ENCODE data around the gene NDUFAF3.
A peak's percentile ranks its signal among the peaks of the same experiment; 100 is the strongest.
"Not testable (repeated sequence)": the region's sequence is repeated elsewhere in the genome, so short reads cannot be mapped to it uniquely, and the experiment has no call there.

NDUFAF3 gene

GRCh38 chr3:49001155-49001554 lies 20.8 kb upstream of the NDUFAF3 start:
- peak; percentile 12 for DNase-seq

- DNase-seq: no peak
These were observed 17.3 kb upstream of the NDUFAF3 start for GRCh38 chr3:49004352-49005302.

- DNase-seq: no peak
These were observed 16.6 kb upstream of the NDUFAF3 start for GRCh38 chr3:49005303-49005680.

GRCh38 chr3:49005998-49006397 lies 15.9 kb upstream of the NDUFAF3 start:
- DNase-seq: no peak

DNA sequence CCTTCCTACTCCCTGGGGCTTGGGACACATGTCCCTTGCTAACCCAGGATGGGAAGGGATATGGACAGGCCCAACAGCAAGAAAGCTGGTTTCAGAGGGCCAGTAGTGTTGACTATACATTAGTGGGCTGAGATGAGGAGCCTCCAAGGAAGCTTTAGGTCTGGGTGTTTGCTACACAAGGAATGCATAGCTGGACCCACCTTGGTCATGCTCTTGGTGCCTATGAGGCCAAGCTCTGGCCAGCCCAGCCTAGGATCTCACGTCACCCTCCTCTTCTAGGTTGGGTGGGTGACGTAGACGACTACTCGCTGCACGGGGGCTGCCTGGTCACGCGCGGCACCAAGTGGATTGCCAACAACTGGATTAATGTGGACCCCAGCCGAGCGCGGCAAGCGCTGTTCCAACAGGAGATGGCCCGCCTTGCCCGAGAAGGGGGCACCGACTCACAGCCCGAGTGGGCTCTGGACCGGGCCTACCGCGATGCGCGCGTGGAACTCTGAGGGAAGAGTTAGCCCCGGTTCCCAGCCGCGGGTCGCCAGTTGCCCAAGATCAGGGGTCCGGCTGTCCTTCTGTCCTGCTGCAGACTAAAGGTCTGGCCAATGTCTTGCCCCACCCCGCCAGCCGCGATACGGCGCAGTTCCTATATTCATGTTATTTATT lies 15.4 kb upstream of the NDUFAF3 start:
- DNase-seq: peak; percentile 67

DNA sequence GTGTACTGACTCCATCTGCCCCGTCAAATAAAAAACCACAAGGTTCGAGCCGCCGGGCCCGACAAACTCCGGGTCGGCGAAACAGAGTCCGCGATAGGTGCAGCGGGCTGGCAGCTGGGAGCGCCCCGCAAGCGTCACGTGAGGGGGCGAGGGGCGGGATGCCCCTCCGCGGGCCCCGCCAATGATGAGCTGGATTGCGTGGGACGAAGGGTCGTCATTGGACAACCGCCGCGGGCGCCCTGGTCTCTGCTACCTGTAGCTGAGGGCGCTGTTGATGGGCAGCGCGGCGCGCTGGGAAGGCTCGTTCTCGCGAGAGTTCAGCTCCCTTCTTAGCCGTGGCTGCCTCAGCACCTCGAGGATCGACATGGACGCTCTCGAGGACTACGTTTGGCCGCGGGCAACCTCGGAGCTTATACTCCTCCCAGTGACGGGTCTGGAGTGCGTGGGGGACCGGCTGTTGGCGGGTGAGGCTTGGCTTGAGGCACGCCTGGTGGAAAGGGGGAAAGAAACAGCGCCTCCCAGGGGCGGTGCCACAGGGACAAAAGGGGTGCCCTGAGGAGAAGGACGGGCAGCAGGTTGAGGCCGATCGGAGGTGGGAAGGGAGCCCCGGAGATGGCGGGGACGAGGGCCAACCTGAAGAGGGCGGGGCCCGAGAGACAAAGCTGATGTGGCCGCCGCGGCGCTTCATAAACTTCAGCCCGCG lies 14.7 kb upstream of the NDUFAF3 start, which contains the start of gene WDR6:
Gene WDR6 (plus strand): TSS at position 324 of the 703 bp plus-strand sequence. CDS start 41 bp downstream, at position 365.
- peak; percentile 97 for DNase-seq

- DNase-seq: peak; percentile 93
These were observed 14.0 kb upstream of the NDUFAF3 start for GRCh38 chr3:49007771-49008528.

DNA sequence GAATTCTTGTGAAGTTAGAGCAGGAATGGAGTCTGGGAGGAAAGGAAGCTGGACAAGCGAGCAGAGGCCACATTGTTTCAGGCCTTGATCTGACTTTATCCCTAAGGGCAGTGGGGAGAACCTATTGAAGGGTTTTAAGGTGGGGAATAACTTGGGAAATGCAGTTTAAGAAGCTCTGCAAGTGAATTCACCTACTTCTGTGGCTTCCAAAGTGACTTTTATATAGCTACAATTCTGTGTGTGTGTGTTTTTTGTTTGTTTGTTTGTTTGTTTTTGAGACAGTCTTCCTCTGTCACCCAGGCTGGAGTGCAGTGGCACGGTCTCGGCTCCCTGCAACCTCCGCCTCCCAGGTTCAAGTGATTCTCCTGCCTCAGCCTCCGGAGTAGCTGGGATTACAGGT lies 13.3 kb upstream of the NDUFAF3 start:
- DNase-seq: not testable (repeated sequence)

DNA sequence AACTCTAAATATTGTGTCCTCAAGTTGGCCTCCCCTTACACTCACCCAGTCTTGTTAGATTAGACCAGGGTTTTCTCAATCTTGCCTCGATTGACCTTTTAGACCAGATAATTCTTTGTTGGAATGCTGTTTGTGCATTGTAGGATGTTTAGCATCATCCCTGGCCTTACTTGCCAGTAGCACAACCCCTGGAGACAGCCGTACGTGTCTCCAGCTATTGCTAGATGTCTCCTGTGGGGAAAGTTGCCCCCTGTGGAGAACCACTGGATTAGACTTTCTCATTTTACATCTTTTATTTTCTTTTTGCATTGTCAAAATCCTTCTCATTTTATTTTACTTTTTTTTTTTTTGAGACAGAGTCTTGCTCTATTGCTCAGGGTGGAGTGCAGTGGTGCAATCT lies 12.5 kb upstream of the NDUFAF3 start:
- no peak for DNase-seq

DNA sequence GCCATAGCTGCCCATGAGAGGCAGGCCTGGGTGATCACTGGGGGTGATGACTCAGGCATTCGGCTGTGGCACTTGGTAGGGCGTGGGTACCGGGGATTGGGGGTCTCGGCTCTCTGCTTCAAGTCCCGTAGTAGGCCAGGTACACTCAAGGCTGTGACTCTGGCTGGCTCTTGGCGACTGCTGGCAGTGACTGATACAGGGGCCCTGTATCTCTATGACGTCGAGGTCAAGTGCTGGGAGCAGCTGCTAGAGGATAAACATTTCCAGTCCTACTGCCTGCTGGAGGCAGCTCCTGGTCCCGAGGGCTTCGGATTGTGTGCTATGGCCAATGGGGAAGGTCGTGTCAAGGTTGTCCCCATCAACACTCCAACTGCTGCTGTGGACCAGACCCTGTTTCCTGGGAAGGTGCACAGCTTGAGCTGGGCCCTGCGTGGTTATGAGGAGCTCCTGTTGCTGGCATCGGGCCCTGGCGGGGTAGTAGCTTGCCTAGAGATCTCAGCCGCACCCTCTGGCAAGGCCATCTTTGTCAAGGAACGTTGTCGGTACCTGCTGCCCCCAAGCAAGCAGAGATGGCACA lies 9.4 kb upstream of the NDUFAF3 start:
- peak; percentile 25 for DNase-seq

- peak; percentile 20 for DNase-seq
These were observed 8.7 kb upstream of the NDUFAF3 start for GRCh38 chr3:49013113-49013737.

GRCh38 chr3:49013738-49014660 lies 7.9 kb upstream of the NDUFAF3 start:
- DNase-seq: peak; percentile 31

DNA sequence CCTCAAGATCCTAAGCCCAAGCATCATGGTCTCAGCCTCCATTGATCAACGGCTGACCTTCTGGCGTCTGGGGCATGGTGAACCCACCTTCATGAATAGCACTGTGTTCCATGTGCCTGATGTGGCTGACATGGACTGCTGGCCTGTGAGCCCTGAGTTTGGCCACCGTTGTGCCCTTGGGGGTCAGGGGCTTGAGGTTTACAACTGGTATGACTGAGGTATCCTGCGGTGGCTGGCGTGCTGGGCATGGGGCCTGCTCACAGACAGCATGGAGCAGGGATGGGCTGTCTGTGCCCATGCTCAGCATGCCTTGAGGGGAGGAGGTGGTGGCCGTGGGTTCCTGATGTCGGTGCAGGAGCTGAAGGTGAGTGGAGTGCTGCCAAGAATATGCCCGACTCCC lies 6.8 kb upstream of the NDUFAF3 start:
- no peak for DNase-seq

GRCh38 chr3:49015765-49016164 lies 6.2 kb upstream of the NDUFAF3 start:
- DNase-seq: no peak

GRCh38 chr3:49016414-49017228 lies 5.3 kb upstream of the NDUFAF3 start:
- no peak for DNase-seq

GRCh38 chr3:49017229-49017970 lies 4.5 kb upstream of the NDUFAF3 start:
- DNase-seq: no peak

DNA sequence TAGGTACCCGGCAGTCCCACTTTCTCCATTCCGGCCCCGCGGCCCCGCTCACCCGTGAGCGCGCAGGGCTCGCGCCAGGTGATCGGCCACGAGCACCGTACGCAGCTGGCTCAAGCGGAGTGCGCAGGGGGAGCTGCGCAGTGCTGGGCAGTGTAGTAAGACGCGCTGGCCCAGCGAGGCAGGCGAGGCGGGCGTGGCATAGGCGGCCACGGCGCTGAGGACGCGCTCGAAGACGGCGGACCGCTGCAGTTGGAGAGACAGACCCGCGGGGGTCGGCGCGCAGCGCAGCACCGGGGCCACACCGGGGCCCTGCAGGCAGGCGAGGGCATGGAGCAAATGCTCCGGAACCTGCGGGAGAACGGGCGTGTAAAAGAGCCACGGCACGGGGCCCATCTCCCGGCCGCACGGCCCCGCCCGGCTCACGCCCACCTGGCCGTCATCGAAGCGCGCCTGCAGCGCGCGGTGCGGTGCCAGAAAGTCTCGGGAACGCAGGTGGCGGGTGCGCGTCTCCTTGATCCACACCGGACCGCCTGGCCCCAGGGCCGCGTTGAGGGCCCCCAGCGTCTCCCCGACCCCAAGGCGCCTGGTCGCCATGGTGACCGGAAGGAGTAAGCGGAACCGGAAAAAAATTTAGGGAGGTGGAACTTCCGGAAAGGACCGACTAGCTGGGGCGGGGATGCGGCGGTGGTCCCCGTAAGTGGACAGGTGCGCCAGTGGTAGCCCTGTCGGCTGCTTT lies 3.8 kb upstream of the NDUFAF3 start, which contains the start of gene DALRD3:
Gene DALRD3 (minus strand): TSS at position 610 of the 736 bp plus-strand sequence. CDS start 16 bp downstream, at position 594.
- DNase-seq: peak; percentile 81

DNA sequence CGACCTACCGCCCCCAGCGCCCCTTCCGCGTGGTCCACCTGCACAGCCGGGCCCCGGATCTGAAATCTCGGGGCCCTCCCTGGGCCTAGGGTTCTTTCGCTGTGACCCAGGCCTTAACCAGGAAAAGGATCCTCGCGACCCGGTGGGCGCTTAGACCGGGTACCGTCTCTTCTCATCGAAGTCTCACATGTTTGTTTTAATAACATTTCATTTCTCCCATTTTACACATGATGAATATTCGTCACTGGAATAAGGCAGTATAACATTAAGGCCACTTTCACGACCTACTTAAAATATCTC lies 3.3 kb upstream of the NDUFAF3 start:
- no peak for DNase-seq
